Stimulated activated CD4-positive, alpha-beta T cell treated with anti-CD3 and anti-CD28 coated beads, Interleukin-15, amount 100 ng/mL, for 48 hours (primary cell): ENCODE measurements around the gene GPR158.

ENCODE experiments used
- DNase-seq, 2 donors: peaks; one replicate each; pipeline ENCODE4 v3.0.0-alpha.2; 2020; ENCODE audit warnings: low read depth in 2 of 2

Gene GPR158

DNA sequence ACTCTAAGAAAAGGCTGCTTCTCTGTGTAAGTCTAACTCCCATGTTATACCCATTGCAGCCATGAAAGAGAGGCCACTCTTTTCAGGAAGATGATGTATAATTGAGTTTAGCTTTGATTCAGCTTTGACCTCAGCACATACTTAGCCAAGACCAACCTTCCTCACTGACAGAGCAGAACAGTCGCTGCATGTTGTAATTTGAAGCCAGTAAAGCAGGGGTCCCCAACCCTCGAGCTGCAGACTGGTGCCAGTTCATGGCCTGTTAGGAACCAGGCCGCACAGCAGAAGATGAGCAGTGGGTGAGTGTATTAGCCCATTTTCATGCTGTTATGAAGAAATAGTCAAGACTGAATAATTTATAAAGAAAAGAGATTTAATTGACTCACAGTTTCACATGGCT, 223.9 kb downstream of the GPR158 start:
- no peak for DNase-seq

DNA sequence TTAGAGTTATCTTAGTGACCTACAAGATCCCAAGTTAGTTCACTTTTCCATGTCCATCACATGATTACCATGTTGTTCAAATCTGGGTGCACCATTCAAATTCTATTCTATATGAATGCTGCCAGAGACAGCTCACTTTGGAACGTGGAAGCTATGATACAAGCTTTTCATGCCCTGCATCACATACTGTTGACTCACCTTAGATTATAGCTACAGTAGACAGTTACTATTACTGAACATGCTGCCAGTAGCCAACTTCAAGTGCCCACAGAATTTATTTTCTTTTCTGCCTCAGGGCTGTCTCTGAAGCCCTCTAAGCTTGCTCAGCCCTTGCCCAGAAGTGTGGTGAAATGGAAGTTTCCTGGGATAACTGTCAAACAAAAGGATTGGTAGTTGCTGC, 231.1 kb downstream of the GPR158 start:
- no peak for DNase-seq

DNA sequence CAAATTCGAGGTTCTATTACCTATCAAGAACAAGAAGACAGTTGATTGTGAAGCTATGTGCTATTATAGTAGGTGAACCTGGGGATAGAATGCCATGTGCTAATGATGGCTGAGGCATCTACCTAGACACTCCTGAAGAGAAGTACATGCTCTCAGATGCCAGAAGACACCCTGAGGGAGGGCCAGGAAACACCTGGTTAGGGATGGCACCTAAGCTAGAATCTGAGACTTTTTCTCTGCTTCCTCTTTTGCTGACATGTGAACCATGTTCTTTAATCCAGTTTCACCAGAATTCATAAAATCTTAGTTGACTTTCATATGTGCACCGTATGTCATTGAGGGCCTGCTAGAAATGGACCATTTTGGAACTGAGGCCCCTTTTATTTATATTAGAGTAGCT, 242.8 kb downstream of the GPR158 start:
- no peak for DNase-seq

DNA sequence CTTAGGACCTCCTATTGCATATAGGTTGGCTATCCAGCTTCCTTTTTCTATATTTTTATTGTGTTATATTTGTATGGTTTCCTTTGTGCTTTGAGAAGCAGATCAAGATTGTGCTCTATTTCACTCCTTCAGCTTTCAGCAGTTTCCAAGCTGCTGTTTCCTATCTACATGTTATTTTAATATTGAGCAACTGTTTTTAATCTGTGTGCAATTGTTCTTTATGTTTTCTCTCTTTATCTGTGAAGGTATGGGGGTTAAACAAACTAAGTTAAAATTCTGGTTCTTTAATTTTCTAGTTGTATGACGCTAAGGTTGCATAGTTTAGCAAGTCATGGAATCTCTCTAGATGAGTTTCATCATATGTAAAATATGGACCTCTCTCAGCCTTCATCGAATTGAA, 251.0 kb downstream of the GPR158 start:
- no peak for DNase-seq

DNA sequence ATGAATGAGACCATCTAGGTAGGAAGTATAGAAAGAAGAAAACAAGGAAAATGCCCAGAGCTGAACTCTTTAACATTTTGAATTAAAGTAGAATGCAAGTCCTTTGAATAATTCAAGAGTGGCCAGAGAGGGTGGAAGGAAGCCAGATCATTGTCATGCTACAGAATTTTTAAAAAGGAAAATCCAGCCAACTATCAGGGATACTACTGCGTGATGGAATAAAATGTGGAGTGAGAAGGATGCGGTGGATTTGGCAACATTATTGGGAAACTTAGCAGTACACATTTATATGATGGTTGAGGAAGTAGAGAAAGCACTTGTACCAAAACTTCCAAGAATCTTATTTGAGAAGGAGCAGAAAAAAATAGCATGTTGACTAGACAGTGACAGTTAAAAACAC, 261.6 kb downstream of the GPR158 start:
- no peak for DNase-seq

DNA sequence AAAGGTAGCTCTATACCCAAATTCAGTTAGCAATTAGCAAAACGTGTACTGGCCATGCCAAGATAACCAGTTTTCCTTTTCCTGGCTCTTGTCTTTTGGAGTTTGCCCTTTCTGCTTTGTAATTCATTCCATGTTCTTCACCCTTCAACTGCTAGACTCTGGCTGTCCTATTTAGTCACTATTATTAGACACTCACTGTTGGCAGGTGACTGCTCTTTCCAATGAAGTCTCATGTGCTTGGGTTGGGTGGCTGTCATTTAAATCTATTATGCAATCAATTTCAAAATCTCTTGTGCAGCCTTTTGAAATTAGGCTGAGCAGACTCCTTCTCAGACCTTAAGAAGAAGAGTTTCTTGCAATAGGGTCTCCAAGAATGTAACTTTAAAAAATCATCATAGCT, 266.5 kb downstream of the GPR158 start:
- no peak for DNase-seq

DNA sequence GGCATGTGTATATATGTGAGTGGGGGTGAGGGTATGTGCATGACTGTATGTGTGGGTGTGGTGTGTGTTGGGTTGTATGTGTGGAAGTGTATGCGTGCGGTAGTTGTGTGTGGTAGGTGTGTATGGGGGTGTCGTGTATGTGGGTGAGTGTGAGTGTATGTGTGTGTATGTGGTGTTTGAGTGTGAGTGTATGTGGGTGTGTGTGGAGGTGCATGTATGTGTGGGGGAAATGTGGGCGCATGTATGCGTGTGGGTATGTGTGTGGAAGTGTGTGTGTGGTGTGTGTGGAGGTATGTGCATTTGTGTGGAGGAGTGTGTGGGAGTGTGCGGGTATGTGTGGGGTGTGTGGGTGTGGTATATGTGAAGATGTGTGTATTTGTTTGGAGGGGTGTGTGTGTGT, 269.5 kb downstream of the GPR158 start:
- DNase-seq: no peak

DNA sequence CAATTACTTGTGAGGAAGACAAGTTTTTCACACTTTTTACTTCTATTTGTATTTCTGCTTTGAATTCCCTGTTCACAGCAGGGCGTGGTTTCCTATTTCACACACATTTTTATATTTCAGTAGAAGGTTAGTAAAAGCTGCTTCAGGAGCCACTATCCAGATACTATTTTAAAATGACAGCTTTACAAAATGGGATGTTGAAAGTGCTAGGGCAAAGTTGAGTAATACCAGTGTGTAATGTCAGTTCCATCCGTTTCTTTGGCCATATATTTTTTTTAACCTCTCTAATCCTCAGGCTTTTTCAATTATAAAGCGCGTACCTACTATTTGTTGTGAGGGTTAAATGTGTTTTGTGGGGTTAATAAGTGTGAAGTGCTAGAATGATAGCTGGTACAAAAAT, 276.6 kb downstream of the GPR158 start:
- no peak for DNase-seq

DNA sequence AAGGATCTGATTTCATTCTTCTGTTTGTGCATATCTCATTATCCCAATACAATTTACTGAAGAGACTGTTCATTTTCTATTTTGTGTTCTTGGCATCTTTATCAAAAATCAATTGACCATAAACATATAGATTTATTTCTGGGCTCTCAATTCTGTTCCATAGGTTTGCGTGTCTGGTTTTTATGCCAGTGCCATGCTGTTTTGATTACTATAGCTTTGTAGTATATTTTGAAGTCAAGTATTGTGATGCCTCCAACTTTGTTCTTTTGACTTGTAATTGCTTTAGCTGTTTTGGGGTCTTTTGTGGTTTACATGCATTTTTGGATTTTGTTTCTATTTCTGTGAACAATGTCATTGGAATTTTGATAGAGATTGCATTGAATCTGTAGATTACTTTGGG, 278.8 kb downstream of the GPR158 start:
- DNase-seq: no peak

DNA sequence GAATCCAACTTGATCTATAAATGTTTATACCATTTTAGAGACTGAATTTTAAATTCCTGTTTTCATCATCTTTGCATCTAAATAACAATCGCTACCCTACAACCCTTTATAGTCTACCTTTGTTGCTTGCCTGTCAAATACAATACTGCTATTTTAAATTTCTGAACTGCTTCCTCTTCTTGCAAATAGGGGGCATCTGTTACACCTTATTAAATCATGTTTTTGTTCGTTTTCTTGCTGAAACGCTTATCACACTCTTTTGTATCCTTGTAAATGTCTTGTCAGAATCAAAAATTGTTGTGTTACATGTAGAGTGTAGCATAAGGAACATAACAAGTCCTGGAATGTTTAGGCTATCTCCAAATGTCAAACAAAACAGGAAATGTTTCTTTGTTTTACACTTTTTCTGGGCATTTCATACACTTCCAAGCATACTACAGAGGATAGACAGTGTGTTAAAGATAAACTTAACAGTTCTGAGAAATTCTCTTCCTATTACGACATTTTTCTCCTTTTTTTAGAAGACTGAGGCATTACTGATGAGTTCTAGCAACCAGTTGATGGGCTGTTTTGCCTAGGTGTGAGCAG, 281.3 kb downstream of the GPR158 start:
- no peak for DNase-seq

DNA sequence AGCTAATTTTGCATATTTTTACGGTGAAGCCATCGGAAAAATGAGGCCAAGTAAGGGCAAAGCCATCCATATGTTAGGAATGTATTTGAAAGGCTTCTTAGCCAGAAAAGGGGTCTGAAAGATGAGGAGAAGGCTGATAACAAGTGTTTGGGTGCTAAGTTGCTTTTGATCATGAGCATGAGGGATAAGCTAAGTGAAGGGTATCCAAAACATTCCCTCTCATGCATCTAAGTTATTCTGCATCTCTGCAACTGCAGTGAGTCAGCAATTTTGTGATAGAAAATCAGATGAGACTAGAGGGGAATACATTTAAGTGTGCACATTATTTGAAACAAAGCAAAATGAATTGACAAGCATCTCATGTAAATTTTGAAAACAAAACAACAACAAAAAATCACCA, 282.8 kb downstream of the GPR158 start:
- DNase-seq: no peak

DNA sequence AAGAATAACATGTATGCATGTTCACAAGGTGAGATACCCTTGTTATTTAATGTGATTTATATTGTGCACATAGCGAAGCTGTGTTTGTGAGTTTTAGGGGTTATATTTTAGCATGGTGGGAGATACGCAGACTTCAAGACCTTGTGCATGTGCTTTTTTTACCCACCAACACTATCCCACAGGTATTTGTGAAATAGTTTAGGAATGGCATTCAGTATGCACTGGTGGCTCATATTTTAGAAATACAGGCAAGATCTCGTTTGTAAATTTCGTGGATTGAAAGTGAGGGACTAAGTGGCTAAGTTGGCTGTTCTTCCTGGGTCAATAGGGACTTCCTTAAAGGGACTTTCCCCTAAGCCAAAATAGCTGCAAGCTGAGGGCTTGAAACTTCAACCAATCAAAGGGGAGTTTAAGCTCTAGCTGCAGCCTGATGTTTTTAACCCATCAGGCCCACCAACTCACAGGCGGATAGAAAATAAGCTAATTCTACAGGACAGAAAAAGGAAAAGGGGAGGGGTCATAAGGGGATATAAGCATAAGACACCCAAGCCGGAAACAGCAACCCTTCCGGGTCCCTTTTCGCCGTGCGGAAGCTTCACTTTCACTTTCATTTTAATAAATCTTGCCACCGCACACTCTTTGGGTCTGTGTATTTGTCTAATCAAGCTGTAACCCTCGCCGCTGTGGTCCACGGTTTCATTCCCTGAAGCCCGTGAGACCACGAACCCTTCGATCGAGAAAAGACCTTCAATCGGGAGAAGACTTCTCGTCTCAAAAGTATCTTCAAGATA, 291.0 kb downstream of the GPR158 start:
- DNase-seq: no peak

DNA sequence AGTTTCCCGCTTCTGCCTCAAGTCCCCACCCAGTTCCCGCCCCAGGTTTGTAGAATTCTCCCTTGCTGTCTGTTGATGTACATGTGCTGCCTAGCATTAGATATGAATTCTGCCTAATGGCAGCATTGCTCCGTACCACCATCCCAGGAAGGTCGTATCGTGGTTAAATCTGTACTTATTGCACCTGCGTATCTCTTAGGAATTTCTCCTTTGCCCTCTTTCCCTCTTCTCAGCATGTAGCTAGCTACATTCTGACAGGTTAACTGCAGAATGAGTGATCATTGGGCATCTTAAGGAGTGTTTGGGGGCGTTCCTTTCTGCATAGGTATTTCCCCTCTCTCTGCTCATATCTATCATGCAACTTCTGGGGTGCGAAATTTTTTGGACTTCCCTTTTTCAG, 293.1 kb downstream of the GPR158 start:
- DNase-seq: no peak

DNA sequence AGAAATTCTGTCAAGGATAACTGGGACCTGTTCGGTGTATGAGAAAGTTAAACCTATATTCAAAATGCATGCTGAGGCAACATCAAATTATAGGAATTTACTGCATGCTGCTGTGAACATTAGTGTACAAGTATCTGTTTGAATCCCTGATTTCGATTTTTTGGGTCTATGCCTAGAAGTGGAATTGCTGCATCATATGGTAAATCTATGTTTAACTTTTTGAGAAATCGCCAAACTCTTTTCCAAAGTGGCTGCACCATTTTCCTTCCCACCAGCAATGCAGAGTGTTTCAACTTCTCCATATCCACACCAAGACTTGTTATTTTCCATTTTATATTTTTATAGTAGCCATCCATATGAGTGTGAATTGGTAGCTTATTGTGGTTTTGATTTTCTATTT, 306.7 kb downstream of the GPR158 start:
- DNase-seq: no peak

DNA sequence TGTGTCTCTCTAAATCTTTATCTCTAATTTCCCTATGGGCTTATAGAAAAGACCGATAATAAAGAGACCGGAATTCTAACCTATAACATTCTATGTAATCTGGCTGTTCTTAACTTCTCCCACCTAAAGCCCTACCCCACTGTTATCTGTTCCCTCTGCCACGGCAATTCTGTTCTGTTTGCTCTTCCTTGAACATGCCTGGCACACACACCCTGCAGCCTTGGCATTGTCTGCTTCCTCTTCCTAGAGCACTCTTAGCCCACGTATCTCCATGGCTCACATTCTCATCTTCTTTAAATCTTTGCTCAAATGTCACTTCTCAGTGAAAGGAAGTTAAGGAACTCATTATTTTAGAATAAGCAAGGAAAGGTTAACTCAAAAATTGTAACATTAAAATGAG, 309.2 kb downstream of the GPR158 start:
- DNase-seq: no peak

DNA sequence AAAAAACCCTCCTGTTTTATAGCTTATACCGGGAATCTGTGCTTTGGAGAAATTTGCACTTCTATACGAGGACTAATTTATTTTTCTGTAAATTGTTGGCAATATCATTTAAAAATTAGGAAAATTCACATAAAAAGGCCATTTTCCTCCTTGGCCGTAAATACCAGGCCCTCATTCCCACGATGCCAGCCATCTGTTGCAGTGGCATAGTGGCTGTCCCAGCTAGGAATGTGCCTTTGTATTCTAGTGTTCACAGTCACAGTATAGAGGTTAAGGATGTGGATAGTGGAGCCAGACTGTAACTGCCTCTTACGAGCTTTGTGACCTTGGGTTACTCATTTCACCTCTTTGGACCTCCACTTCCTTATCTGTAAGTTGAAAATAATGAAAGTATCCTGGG, 312.5 kb downstream of the GPR158 start:
- DNase-seq: no peak

DNA sequence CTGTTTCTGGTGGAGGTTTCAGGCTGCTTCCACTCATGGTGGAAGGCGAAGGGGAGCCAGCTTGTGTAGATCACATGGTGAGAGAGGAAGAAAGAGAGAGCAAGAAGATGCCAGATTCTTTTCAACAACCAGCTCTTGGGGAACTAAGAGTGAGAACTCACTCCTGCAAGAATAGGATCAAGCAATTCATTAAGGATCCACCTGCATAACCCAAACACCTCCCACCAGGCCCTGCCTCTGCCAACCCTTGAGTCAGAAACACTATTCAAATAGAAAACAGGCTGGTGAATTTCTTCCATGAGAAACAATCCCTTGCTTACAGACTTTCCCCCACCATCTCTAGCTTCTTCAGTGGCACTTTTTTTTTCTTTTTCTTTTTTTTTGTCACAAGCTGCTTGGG, 317.2 kb downstream of the GPR158 start:
- DNase-seq: no peak

DNA sequence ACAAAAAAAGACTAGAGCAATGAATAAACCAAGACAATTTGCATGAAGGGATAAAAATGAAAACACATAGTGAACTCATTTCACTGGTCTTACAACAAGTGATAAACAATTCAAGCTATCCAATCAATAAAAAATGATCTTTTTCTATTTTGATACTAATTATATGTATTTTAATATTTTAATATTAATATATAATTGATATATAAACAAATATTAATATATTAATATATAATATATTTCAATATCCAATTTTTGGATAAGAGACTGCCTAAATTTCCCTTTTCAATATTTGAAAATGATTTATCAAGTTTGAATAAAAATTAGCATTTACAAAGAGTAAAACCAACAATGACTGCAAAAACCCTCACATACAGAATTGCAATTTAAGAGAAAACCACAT, 317.9 kb downstream of the GPR158 start:
- no peak for DNase-seq

DNA sequence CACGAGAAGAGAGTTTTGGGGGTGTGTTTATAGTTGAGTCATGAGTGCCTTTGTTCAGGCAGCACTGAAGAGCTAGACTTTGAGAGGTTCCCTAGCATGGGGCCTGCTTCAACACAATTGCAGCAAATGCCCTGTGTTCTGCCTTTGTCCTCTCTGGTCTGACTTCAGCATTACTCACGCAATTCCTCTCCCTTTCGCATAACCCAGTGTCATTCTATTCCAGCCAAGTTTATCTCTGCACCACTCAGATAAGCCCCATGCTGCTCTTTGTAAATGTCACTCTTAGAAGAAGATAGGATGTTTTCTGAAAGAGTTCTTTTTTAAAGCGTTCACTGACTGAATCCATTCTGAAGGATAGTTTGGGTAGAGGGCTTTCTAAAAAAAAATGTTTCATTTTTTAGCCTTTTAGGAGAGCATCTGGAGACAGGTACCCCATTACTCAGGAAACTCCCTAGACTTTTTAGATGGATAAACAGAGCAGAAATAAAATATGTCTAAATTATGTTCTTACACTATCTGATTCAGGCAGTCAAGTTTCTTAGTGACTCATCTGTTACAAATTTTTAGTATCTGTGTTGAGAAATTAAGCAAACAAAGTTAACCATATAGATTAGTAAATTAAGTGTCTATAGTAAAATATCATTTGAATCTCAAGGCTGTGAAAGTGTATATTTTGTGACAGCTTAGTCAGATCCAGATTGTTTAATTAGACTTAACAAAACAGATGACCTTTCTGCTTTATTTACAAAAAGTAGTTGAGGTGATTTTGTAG, 318.5 kb downstream of the GPR158 start:
- DNase-seq: no peak

DNA sequence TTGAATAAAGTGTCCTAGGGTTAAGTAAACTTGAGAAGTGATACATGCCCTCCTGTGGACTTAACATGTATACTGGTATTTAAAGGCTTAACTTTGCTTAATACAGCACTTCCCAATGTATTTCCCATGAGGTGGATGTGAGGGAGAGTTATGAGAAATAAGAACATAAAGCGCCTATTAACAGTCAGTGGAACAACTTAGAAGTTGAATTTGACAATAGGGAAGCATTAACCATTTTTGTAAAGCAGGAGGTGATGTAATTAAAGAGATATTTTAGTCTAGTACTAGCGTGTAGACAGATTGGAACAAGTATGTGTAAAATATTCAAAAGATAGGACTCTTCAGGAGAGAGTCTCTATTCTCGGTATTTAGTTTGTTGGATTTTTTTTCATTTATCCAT, 322.4 kb downstream of the GPR158 start:
- no peak for DNase-seq

DNA sequence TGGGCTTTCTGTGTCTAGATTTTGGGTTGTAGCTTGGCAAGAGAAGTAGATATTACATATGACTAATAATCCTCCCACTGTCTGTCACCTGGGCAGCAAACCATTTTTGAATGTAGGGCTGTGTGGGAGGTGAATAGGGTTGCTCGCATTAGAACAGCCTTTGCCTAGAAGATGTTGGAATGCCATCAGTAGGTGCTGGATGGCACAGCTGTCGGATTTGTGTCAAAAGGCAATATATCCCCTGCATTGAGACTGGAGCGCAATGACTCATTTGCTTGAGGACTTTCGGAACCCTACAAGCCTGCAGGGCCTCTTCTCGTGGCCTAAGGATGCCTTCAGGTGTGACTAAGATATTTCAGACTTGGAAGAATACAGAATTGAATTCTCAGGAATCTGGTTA, 323.8 kb downstream of the GPR158 start:
- no peak for DNase-seq

DNA sequence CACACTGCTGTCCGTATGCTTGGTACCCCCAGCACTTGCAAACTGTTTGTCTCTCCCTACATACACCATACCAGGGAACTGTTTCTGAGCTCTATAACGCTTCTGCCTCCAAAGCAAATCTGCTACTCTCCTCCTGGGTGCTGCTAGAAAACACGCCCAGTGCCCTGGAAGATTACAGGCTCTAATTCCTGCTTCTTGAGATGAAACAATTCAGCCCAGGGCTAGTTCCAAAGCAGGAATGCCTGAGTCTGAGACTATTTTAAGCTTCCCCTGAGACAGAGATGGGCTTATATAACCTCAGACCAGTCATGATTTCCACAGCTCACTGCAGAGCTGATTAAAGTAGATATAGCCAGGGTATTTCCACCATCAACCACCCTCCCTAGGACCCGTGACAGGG, 327.1 kb downstream of the GPR158 start:
- DNase-seq: no peak

DNA sequence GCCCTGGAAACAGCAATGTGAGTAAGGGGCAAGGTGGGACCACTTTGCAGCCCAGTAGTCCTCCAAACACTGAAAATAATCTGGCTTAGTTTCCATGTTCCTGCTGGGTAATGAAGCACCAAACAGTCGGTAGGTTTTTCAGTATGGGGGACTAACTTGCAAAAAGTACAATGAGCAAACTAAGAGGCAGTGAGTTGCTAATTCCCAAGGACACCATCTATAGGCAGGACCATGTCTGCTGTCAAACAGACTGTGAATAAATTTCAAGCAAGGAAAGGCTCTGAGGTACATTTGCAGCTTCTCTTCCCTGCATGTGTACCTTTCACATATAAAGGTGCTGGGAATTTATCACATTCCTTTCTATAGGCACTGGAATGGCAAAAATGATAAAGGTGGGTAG, 327.7 kb downstream of the GPR158 start:
- DNase-seq: no peak
